Naive B cell (primary cell): Measurements from ENCODE around the gene KCNA2. TPM values are rescaled to one million over a fixed set of nuclear protein-coding genes. Genes with fewer than 3 reads are reported as not detected.

Experiments used
- ATAC-seq, 2 donors: fragments of 150-1000 bp; cut with Tn5 transposase; 2 replicates each; pipeline ENCODE4 v1.10.0; 2021; ENCODE audit warnings: low read depth in 2 of 2, mild to moderate bottlenecking in 2 of 2, moderate library complexity in 2 of 2
- DNase-seq: peaks from one replicate; pipeline ENCODE4 v3.0.0; 2022
- H3K27ac Mint-ChIP-seq, 6 donors: one replicate each; pipeline ENCODE4 v1.8.0; 2020 to 2022; ENCODE audit warnings: mild to moderate bottlenecking in 6 of 6, mixed read lengths in 6 of 6, moderate library complexity in 5 of 6, inconsistent platforms in 2 of 6
- H3K27me3 Mint-ChIP-seq, 3 donors: one replicate each; pipeline ENCODE4 v1.8.0; 2021 to 2022; ENCODE audit warnings: mixed read lengths in 3 of 3, mild to moderate bottlenecking in 1 of 3
- H3K36me3 Mint-ChIP-seq, 2 donors: one replicate each; pipeline ENCODE4 v1.8.0; 2020 to 2022; ENCODE audit warnings: mixed read lengths in 2 of 2, inconsistent platforms in 1 of 2, mild to moderate bottlenecking in 1 of 2
- H3K4me1 Mint-ChIP-seq, 3 donors: one replicate each; pipeline ENCODE4 v1.8.0; 2020 to 2022; ENCODE audit warnings: mixed read lengths in 3 of 3, inconsistent platforms in 1 of 3, mild to moderate bottlenecking in 1 of 3, moderate library complexity in 1 of 3
- H3K4me3 Mint-ChIP-seq, 8 donors: one replicate each; pipeline ENCODE4 v1.8.0; 2020 to 2022; ENCODE audit warnings: mild to moderate bottlenecking in 8 of 8, mixed read lengths in 8 of 8, moderate library complexity in 8 of 8, inconsistent platforms in 2 of 8
- H3K9me3 Mint-ChIP-seq, 7 donors: one replicate each; pipeline ENCODE4 v1.8.0; 2020 to 2022; ENCODE audit warnings: mixed read lengths in 7 of 7, mild to moderate bottlenecking in 5 of 7, inconsistent platforms in 2 of 7, moderate library complexity in 1 of 7
- polyA plus RNA-seq, 6 donors: library from polyadenylated mRNA; unstranded; fragments of 300-500 nt; fragmentation: Illumina TruSeq; gene quantifications; one replicate each; pipeline ENCODE4 v1.2.3, GENCODE V29; 2021; ENCODE audit warnings: low read depth in 6 of 6

KCNA2 gene
- polyA plus RNA-seq, 6 donors from 2014 or later = not detected

GRCh38 chr1:110588991-110589390 is 17.2 kb downstream of the KCNA2 start:
- H3K36me3 Mint-ChIP-seq = no peaks in the 10 kb centered on the region
- no peaks in the 10 kb centered on the region for H3K9me3 Mint-ChIP-seq

GRCh38 chr1:110588486-110588885 is 17.7 kb downstream of the KCNA2 start:
- H3K27me3 Mint-ChIP-seq = peaks cover 33 to 63% (median 56%) of the 10 kb centered on the region in 3 donors
- H3K4me1 Mint-ChIP-seq = no peaks in the 10 kb centered on the region
- DNase-seq (no peak), ATAC-seq (no peak)
- no peaks in the 10 kb centered on the region for H3K9me3 Mint-ChIP-seq
- no peak overlapping the region for H3K4me3 Mint-ChIP-seq
- H3K36me3 Mint-ChIP-seq = no peaks in the 10 kb centered on the region
- H3K27ac Mint-ChIP-seq = no peak overlapping the region

More at GRCh38 chr1:110588991-110589390, 17.2 kb downstream of the KCNA2 start:
- no peak overlapping the region for H3K27ac Mint-ChIP-seq
- H3K4me1 Mint-ChIP-seq = no peaks in the 10 kb centered on the region
- H3K27me3 Mint-ChIP-seq = peaks cover 33 to 62% (median 56%) of the 10 kb centered on the region in 3 donors
- no peak for DNase-seq
- H3K4me3 Mint-ChIP-seq = no peak overlapping the region
- no peak for ATAC-seq

GRCh38 chr1:110587906-110588305 is 18.3 kb downstream of the KCNA2 start:
- no peak for ATAC-seq
- H3K9me3 Mint-ChIP-seq = no peaks in the 10 kb centered on the region
- no peak overlapping the region for H3K27ac Mint-ChIP-seq
- H3K27me3 Mint-ChIP-seq = peaks cover 37 to 68% (median 56%) of the 10 kb centered on the region in 3 donors
- H3K4me1 Mint-ChIP-seq = no peaks in the 10 kb centered on the region
- no peaks in the 10 kb centered on the region for H3K36me3 Mint-ChIP-seq
- no peak for DNase-seq
- no peak overlapping the region for H3K4me3 Mint-ChIP-seq

GRCh38 chr1:110585481-110585880 is 20.7 kb downstream of the KCNA2 start:
- ATAC-seq = no peak
- no peaks in the 10 kb centered on the region for H3K4me1 Mint-ChIP-seq
- no peak overlapping the region for H3K4me3 Mint-ChIP-seq
- no peaks in the 10 kb centered on the region for H3K36me3 Mint-ChIP-seq
- H3K27me3 Mint-ChIP-seq = peaks cover 30 to 66% (median 53%) of the 10 kb centered on the region in 3 donors
- DNase-seq = no peak
- no peaks in the 10 kb centered on the region for H3K9me3 Mint-ChIP-seq
- no peak overlapping the region for H3K27ac Mint-ChIP-seq

GRCh38 chr1:110584045-110584444 is 22.1 kb downstream of the KCNA2 start:
- no peaks in the 10 kb centered on the region for H3K4me1 Mint-ChIP-seq
- H3K9me3 Mint-ChIP-seq = peaks cover 0 to 4% (median 0%) of the 10 kb centered on the region in 7 donors
- no peak for ATAC-seq

GRCh38 chr1:110583505-110583904 is 22.7 kb downstream of the KCNA2 start:
- Mint-ChIP-seq H3K4me1 (no peaks in the 10 kb centered on the region), H3K27ac (no peak overlapping the region), H3K36me3 (no peaks in the 10 kb centered on the region), H3K4me3 (no peak overlapping the region), H3K9me3 (peaks cover 0 to 9% (median 0%) of the 10 kb centered on the region in 7 donors), H3K27me3 (peaks cover 36 to 72% (median 63%) of the 10 kb centered on the region in 3 donors)
- no peak for DNase-seq
- no peak for ATAC-seq

More at GRCh38 chr1:110584045-110584444, 22.1 kb downstream of the KCNA2 start:
- no peak for DNase-seq
- H3K36me3 Mint-ChIP-seq = no peaks in the 10 kb centered on the region
- H3K4me3 Mint-ChIP-seq = no peak overlapping the region
- H3K27ac Mint-ChIP-seq = no peak overlapping the region
- peaks cover 32 to 72% (median 63%) of the 10 kb centered on the region in 3 donors for H3K27me3 Mint-ChIP-seq

GRCh38 chr1:110582378-110582777 is 23.8 kb downstream of the KCNA2 start:
- DNase-seq (no peak), ATAC-seq (no peak)
- peaks cover 31 to 69% (median 56%) of the 10 kb centered on the region in 3 donors for H3K27me3 Mint-ChIP-seq
- no peaks in the 10 kb centered on the region for H3K36me3 Mint-ChIP-seq
- no peaks in the 10 kb centered on the region for H3K4me1 Mint-ChIP-seq
- H3K9me3 Mint-ChIP-seq = peaks cover 0 to 9% (median 0%) of the 10 kb centered on the region in 7 donors
- H3K27ac Mint-ChIP-seq = no peak overlapping the region
- no peak overlapping the region for H3K4me3 Mint-ChIP-seq

GRCh38 chr1:110581682-110582145 is 24.4 kb downstream of the KCNA2 start:
- Mint-ChIP-seq H3K36me3 (no peaks in the 10 kb centered on the region), H3K27me3 (peaks cover 34 to 73% (median 54%) of the 10 kb centered on the region in 3 donors), H3K9me3 (peaks cover 0 to 9% (median 0%) of the 10 kb centered on the region in 7 donors), H3K4me3 (no peak overlapping the region), H3K27ac (no peak overlapping the region), H3K4me1 (no peaks in the 10 kb centered on the region)
- DNase-seq = no peak
- ATAC-seq = no peak

GRCh38 chr1:110580244-110580643 is 25.9 kb downstream of the KCNA2 start:
- no peaks in the 10 kb centered on the region for H3K36me3 Mint-ChIP-seq
- peaks cover 32 to 73% (median 59%) of the 10 kb centered on the region in 3 donors for H3K27me3 Mint-ChIP-seq
- H3K4me3 Mint-ChIP-seq = no peak overlapping the region
- no peaks in the 10 kb centered on the region for H3K4me1 Mint-ChIP-seq
- DNase-seq (no peak), ATAC-seq (no peak)
- peak overlapping the region in 1 of 6 donors; percentile 43 for H3K27ac Mint-ChIP-seq
- H3K9me3 Mint-ChIP-seq = peaks cover 0 to 9% (median 0%) of the 10 kb centered on the region in 7 donors

GRCh38 chr1:110579460-110579859 is 26.7 kb downstream of the KCNA2 start:
- no peak for ATAC-seq
- no peak overlapping the region for H3K27ac Mint-ChIP-seq
- no peaks in the 10 kb centered on the region for H3K36me3 Mint-ChIP-seq
- H3K9me3 Mint-ChIP-seq = peaks cover 0 to 9% (median 0%) of the 10 kb centered on the region in 7 donors
- no peaks in the 10 kb centered on the region for H3K4me1 Mint-ChIP-seq
- H3K4me3 Mint-ChIP-seq = no peak overlapping the region
- peaks cover 36 to 73% (median 64%) of the 10 kb centered on the region in 3 donors for H3K27me3 Mint-ChIP-seq
- no peak for DNase-seq

GRCh38 chr1:110576441-110576840 is 29.7 kb downstream of the KCNA2 start:
- peaks cover 0 to 9% (median 0%) of the 10 kb centered on the region in 7 donors for H3K9me3 Mint-ChIP-seq
- H3K36me3 Mint-ChIP-seq = no peaks in the 10 kb centered on the region
- no peak for DNase-seq
- H3K4me1 Mint-ChIP-seq = no peaks in the 10 kb centered on the region
- H3K27ac Mint-ChIP-seq = no peak overlapping the region
- H3K27me3 Mint-ChIP-seq = peaks cover 37 to 76% (median 72%) of the 10 kb centered on the region in 3 donors
- H3K4me3 Mint-ChIP-seq = no peak overlapping the region
- ATAC-seq = no peak

- ATAC-seq = no peak
- Mint-ChIP-seq H3K36me3 (no peaks in the 10 kb centered on the region), H3K9me3 (no peaks in the 10 kb centered on the region), H3K27ac (no peak overlapping the region), H3K4me3 (no peak overlapping the region), H3K27me3 (peaks cover 36 to 73% (median 64%) of the 10 kb centered on the region in 3 donors), H3K4me1 (no peaks in the 10 kb centered on the region)
- no peak for DNase-seq
Observed at GRCh38 chr1:110573314-110573713, 32.8 kb downstream of the KCNA2 start.

GRCh38 chr1:110572751-110573150 is 33.4 kb downstream of the KCNA2 start:
- Mint-ChIP-seq H3K4me3 (no peak overlapping the region), H3K27ac (no peak overlapping the region), H3K36me3 (no peaks in the 10 kb centered on the region), H3K27me3 (peaks cover 33 to 71% (median 62%) of the 10 kb centered on the region in 3 donors), H3K4me1 (no peaks in the 10 kb centered on the region), H3K9me3 (no peaks in the 10 kb centered on the region)
- ATAC-seq = no peak
- no peak for DNase-seq

- no peak overlapping the region for H3K4me3 Mint-ChIP-seq
- no peaks in the 10 kb centered on the region for H3K4me1 Mint-ChIP-seq
- no peak for DNase-seq
- H3K9me3 Mint-ChIP-seq = no peaks in the 10 kb centered on the region
- H3K27ac Mint-ChIP-seq = no peak overlapping the region
- no peaks in the 10 kb centered on the region for H3K36me3 Mint-ChIP-seq
- ATAC-seq = no peak
- peaks cover 34 to 67% (median 62%) of the 10 kb centered on the region in 3 donors for H3K27me3 Mint-ChIP-seq
Observed at GRCh38 chr1:110570901-110571300, 35.3 kb downstream of the KCNA2 start.
